ENCODE data around the gene ACAA1. TPM values are rescaled to one million over a fixed set of nuclear protein-coding genes. Genes with fewer than 3 reads are reported as not detected.
A peak's percentile ranks its signal among the peaks of the same experiment; 100 is the strongest.

ACAA1 gene, protein sequence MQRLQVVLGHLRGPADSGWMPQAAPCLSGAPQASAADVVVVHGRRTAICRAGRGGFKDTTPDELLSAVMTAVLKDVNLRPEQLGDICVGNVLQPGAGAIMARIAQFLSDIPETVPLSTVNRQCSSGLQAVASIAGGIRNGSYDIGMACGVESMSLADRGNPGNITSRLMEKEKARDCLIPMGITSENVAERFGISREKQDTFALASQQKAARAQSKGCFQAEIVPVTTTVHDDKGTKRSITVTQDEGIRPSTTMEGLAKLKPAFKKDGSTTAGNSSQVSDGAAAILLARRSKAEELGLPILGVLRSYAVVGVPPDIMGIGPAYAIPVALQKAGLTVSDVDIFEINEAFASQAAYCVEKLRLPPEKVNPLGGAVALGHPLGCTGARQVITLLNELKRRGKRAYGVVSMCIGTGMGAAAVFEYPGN
- polyA plus RNA-seq: 100 to 1,000 TPM in 1 of 3 donors, 10 to 100 TPM in 2; 74.8 to 113 (median 82.8) TPM

DNA sequence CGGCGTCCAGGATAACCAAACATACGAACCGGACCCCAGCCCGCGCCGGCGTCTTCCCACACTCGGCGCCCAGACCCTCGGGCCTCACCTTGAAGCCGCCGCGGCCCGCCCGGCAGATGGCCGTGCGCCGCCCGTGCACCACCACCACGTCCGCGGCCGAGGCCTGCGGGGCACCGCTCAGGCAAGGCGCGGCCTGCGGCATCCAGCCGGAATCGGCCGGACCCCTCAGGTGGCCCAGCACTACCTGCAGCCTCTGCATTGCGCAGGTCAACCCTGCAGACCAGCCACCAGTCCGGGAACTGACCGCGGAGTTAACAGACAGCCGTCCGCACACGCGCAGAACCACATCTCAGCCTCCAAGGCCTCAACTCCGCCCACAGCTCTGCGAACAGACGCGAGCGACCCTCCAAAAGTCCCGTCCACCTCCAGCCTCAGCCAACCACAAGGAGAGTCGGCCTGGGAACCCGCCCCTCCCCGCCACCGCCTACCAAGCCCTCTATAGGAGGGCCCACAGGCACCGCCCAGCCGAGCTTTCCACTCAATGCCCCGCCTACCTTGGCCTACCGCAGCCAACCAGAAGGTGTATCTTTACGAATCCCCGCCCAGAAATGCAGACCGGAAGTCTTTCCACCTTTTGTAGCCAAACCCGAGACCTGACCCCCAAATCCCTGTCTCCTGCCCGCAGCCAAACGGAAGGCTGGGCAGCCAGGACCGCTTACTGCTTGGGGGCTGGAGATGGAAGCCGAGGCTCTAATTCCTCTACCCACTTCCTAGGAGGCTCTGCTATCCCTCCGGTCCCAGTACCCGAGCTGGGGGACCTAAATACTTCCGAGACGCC, at the start of gene ACAA1:
Gene ACAA1, minus strand, starts transcription at position 351 of the 838 bp plus-strand sequence. Its CDS starts 92 bp downstream, at position 259.
- H3K27ac Mint-ChIP-seq: peak within 1 kb of the TSS; percentile 88 to 99 (median 98)
- peaks cover 71 to 96% of the 10 kb centered on the region in 2 donors for H3K4me1 Mint-ChIP-seq
- peaks cover 4 to 25% (median 7%) of the 10 kb centered on the region in 3 donors for H3K36me3 Mint-ChIP-seq
- peak; percentile 97 to 98 (median 97) for DNase-seq
- H3K9me3 Mint-ChIP-seq: no peaks in the 10 kb centered on the region
- H3K27me3 Mint-ChIP-seq (ENCODE audit: low read depth in 3 of 3): peaks cover 0 to 18% (median 11%) of the 10 kb centered on the region in 3 donors
- peak within 1 kb of the TSS; percentile 90 to 99 (median 95) for H3K4me3 Mint-ChIP-seq

DNA sequence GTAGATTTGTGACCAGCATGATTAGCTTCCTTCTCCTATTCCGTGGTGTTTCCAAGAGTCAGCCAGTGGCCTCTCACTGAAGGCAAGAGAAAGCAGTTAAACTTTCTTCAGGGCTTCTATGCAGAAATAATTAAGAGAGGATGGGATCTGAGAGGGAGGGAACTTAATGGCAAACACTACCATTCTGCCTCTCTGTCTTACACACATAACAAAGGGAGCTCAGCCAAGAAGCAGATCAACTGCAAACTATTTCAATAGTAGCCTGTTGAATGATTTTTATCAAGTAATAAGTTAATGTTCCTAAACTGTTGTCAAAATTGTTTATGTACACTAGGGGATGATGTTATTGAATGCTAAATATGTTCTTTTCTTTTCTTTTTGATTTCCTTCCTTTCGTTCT, 40.3 kb upstream of the ACAA1 start:
- H3K27me3 Mint-ChIP-seq (ENCODE audit: low read depth in 3 of 3): no peaks in the 10 kb centered on the region
- H3K36me3 Mint-ChIP-seq: peaks cover 0 to 3% (median 0%) of the 10 kb centered on the region in 3 donors
- H3K9me3 Mint-ChIP-seq: no peaks in the 10 kb centered on the region
- H3K4me1 Mint-ChIP-seq: peaks cover 26 to 63% of the 10 kb centered on the region in 2 donors
- no peak for DNase-seq
- H3K27ac Mint-ChIP-seq: peak overlapping the region; percentile 0 to 70 (median 59)
- no peak overlapping the region for H3K4me3 Mint-ChIP-seq

DNA sequence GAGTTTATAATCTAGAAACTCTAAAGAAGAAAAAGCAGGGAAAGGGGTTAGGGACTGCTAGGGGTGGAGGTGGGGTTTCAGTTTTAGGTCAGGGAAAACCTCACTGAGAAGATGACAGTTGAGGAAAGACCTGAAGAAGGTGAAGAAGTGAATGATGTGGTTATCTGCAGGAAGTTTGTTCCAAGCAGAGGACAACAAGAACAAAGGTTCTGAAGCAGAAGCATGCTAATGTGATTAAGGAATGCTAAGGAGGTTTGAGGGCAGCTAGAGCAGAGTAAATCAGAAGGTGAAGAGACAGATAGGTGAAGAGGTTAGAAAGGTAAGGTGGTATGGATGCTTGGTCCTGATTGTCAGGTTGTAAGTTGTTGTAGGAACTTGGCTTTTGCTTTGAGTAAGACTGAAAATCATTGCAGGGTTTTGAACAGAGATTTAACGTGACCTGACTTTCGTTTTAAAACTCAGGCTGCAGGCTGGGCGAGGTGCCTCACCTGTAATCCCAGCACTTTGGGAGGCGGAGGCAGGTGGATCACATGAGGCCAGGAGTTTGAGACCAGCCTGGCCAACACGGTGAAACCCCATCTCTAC, 37.0 kb upstream of the ACAA1 start:
- Mint-ChIP-seq H3K27ac (peak overlapping the region in 3 of 6 donors; percentile 8 to 76 (median 71)), H3K4me3 (peak overlapping the region in 1 of 5 donors; percentile 49), H3K27me3 (ENCODE audit: low read depth in 3 of 3) (no peaks in the 10 kb centered on the region), H3K4me1 (peaks cover 38 to 62% of the 10 kb centered on the region in 2 donors), H3K9me3 (no peaks in the 10 kb centered on the region), H3K36me3 (peaks cover 0 to 3% (median 0%) of the 10 kb centered on the region in 3 donors)
- DNase-seq: no peak

DNA sequence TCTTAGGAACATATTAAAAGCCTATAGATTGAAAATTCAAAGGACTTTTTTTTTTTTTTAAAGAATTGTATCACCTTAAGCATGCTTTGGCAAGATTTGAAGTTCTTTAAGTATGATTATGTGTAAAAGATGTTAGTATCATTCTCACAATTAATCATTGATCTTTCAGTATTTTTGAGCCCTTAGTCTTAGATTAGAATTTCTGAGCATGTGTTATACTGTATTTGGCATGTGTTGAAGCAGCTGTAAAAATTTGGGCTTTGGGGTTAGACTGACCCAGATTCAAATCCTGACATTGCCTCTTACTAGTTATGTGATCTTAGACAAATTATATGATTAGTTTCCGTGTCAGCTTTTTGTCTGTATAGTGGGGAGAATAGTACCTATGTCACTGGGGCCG, 34.7 kb upstream of the ACAA1 start:
- peak overlapping the region in 1 of 6 donors; percentile 20 for H3K27ac Mint-ChIP-seq

DNA sequence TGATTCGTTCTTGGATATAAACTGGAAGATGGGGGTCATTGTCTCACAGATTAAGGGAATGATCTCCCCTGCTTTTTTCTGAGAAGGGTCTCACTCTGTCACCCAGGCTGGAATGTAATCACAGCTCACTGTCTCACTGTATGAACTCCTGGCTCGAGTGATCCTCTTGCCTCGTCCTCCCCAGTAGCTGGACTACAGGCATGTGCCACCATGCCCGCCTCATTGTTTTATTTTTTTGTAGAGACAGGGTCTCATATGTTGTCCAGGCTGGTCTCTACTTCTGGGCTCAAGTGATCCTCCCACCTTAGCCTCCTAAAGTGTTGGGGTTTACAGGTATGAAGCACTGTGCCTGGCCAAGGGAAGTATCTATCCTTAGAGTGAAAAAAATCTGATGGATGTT, 33.8 kb upstream of the ACAA1 start:
- Mint-ChIP-seq H3K27me3 (ENCODE audit: low read depth in 3 of 3) (peaks cover 0 to 8% (median 3%) of the 10 kb centered on the region in 3 donors), H3K36me3 (no peaks in the 10 kb centered on the region), H3K4me1 (peaks cover 53 to 81% of the 10 kb centered on the region in 2 donors), H3K4me3 (no peak overlapping the region), H3K9me3 (no peaks in the 10 kb centered on the region), H3K27ac (no peak overlapping the region)
- DNase-seq: no peak

More for the DNA sequence above, 34.7 kb upstream of the ACAA1 start:
- no peaks in the 10 kb centered on the region for H3K9me3 Mint-ChIP-seq
- H3K4me1 Mint-ChIP-seq: peaks cover 50 to 74% of the 10 kb centered on the region in 2 donors
- H3K36me3 Mint-ChIP-seq: no peaks in the 10 kb centered on the region
- H3K4me3 Mint-ChIP-seq: peak overlapping the region in 1 of 5 donors; percentile 7
- peaks cover 0 to 4% (median 0%) of the 10 kb centered on the region in 3 donors for H3K27me3 Mint-ChIP-seq (ENCODE audit: low read depth in 3 of 3)
- DNase-seq: no peak

DNA sequence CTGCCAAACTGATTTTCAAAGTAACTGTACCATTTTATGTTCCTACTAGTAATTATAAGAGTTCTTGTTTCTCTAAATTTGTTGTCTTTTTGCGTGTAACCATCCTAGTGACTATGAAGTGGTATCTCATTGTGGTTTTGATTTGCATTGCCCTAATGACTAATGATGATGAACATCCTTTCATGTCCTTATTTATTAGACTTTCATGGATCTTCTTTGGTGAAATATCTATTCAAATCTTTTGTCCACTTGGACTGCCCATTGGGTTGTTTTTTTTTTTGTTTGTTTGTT, 32.0 kb upstream of the ACAA1 start:
- H3K27me3 Mint-ChIP-seq (ENCODE audit: low read depth in 3 of 3): peaks cover 9 to 18% (median 10%) of the 10 kb centered on the region in 3 donors
- H3K9me3 Mint-ChIP-seq: no peaks in the 10 kb centered on the region
- peaks cover 56 to 80% of the 10 kb centered on the region in 2 donors for H3K4me1 Mint-ChIP-seq
- H3K4me3 Mint-ChIP-seq: no peak overlapping the region
- DNase-seq: no peak
- no peaks in the 10 kb centered on the region for H3K36me3 Mint-ChIP-seq
- H3K27ac Mint-ChIP-seq: peak overlapping the region in 1 of 6 donors; percentile 24

DNA sequence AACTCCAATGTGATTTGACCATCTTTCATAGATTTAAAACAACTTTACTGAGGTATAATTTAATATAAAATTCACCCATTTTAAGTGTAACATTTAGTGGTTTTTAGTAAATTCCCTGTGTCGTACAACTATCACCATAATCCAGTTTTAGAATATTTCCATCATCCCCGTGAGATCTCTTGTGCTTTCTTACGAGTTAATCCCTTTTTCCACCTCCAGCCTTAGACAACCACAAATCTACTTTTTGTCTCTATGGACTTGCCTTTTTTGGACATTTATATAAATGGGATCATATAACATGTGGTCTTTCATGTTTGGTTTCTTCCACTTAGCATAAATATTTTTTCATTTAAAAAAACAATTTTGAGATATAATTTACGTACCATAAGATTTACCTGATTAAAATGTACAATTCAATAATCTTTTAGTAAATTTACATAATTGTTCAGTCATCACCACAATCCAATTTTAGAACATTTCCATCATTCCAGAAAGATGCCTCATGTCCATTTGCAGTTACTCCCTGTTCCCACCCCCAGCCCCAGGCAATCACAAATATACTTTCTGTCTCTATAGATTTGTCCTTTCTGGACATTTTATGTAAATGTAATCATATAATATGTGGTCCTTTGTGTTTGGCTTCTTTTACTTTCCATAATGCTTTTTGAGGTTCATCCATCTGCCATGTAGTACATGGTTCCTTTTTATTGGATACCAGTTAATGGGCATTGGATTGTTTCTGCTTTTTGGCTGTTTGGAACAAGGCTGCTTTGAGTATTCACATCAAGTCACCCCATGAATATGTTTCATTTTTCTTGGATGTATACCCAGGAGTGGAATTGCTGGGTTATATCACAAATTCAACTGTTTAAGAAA, 31.5 kb upstream of the ACAA1 start:
- Mint-ChIP-seq H3K36me3 (no peaks in the 10 kb centered on the region), H3K27ac (peak overlapping the region in 4 of 6 donors; percentile 12 to 100 (median 34)), H3K27me3 (ENCODE audit: low read depth in 3 of 3) (peaks cover 9 to 18% (median 10%) of the 10 kb centered on the region in 3 donors), H3K4me3 (peak overlapping the region in 3 of 5 donors; percentile 2 to 31 (median 14)), H3K9me3 (no peaks in the 10 kb centered on the region), H3K4me1 (peaks cover 51 to 74% of the 10 kb centered on the region in 2 donors)
- DNase-seq: no peak

DNA sequence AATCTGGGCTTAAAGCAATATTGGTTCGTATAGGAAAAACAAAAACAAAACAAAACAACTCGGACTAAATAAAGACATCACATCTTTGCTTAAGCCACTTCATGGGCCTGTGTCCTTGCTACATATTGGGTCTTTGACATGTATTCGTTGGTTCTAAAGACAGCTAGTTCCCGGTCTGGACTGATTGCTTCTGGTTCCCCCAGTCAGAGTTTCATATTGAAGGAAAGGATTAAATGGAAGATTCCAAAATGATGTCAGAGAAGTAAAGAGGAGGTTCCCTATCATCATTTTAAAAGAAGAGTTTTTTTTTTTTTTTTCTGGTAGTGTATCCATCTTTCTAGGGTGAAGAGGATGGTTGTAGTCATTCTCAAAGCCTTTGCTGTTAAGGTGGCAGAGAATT, 30.7 kb upstream of the ACAA1 start:
- Mint-ChIP-seq H3K36me3 (no peaks in the 10 kb centered on the region), H3K4me1 (peaks cover 48 to 66% of the 10 kb centered on the region in 2 donors), H3K27ac (peak overlapping the region; percentile 2 to 100 (median 42)), H3K9me3 (no peaks in the 10 kb centered on the region), H3K27me3 (ENCODE audit: low read depth in 3 of 3) (peaks cover 9 to 18% (median 10%) of the 10 kb centered on the region in 3 donors), H3K4me3 (peak overlapping the region; percentile 40 to 97 (median 61))
- no peak for DNase-seq

DNA sequence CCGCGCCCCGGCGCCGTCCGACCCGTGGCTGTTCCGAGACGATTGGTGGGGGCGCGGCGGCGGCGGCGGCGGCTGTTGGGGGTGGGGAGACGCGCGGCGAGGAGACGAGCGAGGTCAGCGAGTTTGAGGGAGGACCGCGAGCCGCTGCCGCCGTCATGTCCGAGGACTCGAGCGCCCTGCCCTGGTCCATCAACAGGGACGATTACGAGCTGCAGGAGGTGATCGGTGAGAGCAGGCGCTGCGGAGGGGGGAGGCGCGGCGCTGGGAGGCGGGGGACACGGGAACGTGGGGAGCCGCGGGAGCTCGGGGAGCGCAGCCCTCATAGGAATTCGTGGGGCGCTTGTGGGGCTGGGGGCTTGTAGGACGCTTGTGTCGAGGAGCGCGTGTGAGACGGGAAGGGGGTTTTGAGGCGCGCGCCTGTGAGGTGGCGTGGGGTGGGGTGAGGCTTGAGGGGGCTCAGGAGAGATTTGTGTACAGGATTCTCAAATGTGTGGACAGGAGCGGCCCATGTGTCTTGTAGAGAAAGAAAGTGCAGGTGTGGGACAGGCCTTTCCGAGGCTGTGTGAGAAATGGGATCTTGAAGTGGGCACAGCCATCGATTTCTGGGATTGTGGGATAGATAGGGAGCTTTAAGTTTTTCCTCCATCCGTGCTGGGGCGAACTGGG, 28.9 kb upstream of the ACAA1 start:
- peak overlapping the region; percentile 88 to 100 (median 98) for H3K27ac Mint-ChIP-seq
- H3K27me3 Mint-ChIP-seq (ENCODE audit: low read depth in 3 of 3): peaks cover 9 to 18% (median 10%) of the 10 kb centered on the region in 3 donors
- peaks cover 36 to 50% of the 10 kb centered on the region in 2 donors for H3K4me1 Mint-ChIP-seq
- no peaks in the 10 kb centered on the region for H3K36me3 Mint-ChIP-seq
- no peaks in the 10 kb centered on the region for H3K9me3 Mint-ChIP-seq
- peak overlapping the region; percentile 94 to 97 (median 96) for H3K4me3 Mint-ChIP-seq
- DNase-seq: no peak

DNA sequence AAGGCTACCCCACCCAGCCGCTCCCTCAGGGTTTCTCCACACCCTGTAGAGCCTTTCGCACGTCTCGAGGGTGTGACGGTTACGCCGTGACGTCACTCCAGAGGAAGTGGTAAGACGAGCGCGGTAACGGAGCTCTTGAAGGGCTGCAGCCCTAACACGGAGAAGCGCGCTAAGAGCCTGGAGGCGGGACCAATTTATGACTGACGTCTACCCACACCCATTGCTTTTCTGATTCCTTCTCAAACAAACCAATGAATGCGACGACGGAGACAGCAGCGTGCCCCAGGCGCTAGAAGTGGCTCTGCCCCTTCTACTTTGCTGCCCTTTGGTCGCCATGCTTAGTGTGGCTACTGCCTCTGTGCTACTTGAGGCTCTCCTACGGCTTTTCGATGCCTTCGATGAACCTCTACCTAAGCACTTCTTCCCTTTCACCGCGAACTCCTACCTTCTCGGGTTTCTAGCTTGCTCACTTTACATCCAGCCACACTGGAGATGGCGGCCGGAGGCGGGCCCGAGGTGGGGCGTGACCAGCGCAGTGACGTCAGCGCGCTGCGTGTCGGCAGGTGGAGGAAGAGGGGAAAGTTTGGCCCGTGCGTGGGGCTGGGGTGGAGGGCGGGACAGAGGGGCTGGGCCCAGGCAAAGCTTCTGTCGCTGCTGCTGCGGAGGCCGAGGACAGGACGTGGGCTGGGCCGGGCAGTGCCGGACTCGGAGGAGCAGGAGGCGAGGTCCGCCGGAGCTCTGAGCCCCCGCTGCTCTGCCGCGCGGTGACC, 28.2 kb upstream of the ACAA1 start, which contains the start of gene OXSR1:
Gene OXSR1, plus strand, starts transcription at position 586 of the 770 bp plus-strand sequence. CDS start 340 bp downstream, outside the sequence.
- peak within 1 kb of the TSS; percentile 94 to 97 (median 96) for H3K4me3 Mint-ChIP-seq
- no peaks in the 10 kb centered on the region for H3K9me3 Mint-ChIP-seq
- no peaks in the 10 kb centered on the region for H3K36me3 Mint-ChIP-seq
- H3K27ac Mint-ChIP-seq: peak within 1 kb of the TSS; percentile 99 to 100 (median 100)
- peaks cover 9 to 18% (median 10%) of the 10 kb centered on the region in 3 donors for H3K27me3 Mint-ChIP-seq (ENCODE audit: low read depth in 3 of 3)
- peak; percentile 97 to 98 (median 98) for DNase-seq
- peaks cover 33 to 43% of the 10 kb centered on the region in 2 donors for H3K4me1 Mint-ChIP-seq

DNA sequence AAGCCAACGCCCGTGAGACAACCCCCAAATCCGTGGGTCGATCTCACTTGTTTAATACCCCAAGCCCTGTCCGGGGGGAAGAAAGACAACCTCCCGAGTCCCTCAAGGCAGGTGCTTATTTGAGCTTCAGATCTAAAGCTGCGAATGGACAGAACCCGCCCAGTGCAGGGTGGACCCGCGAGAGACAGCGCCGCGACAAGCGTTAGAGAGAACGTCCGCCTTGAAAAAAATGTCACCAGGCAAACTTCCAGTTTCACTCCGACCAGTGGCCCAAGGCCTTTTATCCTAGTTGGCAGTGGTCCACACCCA, 27.7 kb upstream of the ACAA1 start:
- Mint-ChIP-seq H3K4me3 (peak overlapping the region; percentile 94 to 97 (median 96)), H3K4me1 (peaks cover 33 to 42% of the 10 kb centered on the region in 2 donors), H3K36me3 (no peaks in the 10 kb centered on the region)

More for the DNA sequence above, 27.7 kb upstream of the ACAA1 start:
- no peak for DNase-seq
- Mint-ChIP-seq H3K27me3 (ENCODE audit: low read depth in 3 of 3) (peaks cover 9 to 18% (median 10%) of the 10 kb centered on the region in 3 donors), H3K27ac (peak overlapping the region; percentile 99 to 100 (median 100)), H3K9me3 (no peaks in the 10 kb centered on the region)
